NCI-H2081 treated with DMSO at 0.1 percent for 48 hours (cell line): Measurements from ENCODE around the gene ITGA2B.
"Not testable (repeated sequence)": the region's sequence is repeated elsewhere in the genome, so short reads cannot be mapped to it uniquely, and the experiment has no call there.

Experiments
- DNase-seq: peaks from one replicate; lab custom pipeline; 2025; lab: John Stamatoyannopoulos, UW

Gene ITGA2B

DNA sequence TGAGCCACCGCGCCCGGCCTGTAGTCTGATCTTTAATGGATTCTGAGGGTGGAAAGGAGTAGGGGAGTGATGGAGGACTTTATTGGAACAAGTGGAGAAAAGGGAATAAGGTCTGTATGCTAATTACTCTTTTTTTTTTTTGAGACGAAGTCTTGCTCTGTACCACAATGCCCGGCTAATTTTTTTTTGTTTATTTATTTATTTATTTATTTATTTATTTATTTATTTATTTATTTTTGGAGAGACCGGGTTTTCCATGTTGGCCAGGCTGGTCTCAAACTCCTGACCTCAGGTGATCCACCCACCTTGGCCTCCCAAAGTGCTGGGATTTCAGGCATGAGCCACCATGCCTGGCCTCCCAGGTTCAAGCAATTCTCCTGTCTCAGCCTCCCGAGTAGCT is 59.9 kb downstream of the ITGA2B start:
- DNase-seq, result not testable (repeated sequence)

DNA sequence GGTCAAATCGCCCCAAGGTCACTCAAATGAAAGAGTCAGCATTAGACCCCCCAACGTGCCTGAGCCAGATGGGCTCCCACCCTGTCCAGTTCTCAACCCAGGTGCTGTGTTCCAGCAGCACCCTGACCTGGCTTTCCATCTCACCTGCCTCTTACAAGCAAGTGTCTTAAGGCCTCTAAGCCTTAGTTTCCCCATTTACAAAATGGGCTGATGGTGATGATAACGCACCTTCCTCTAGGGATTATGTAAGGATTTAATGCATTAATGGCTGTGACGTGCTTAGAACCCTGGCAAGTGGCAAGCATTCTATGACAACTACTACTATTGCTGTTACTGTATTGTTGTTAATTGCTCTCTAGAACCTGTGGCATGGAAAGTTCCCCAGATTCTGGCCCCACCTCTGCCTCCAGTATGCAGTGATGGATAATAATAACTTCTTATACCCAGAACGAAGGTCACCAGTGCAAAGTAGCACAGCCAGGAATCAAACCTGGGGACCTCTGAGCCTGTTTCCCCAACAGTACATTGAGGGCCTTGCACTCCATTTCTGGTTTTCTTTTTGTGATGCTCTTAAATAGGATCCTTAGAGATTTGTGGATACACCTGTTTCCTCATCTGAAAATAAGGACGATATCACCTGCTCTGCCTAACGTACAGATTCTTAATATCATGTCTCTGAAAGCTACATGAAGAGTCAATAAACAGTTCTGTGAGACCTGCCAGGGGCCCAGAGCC is 61.6 kb downstream of the ITGA2B start:
- DNase-seq, result no peak

DNA sequence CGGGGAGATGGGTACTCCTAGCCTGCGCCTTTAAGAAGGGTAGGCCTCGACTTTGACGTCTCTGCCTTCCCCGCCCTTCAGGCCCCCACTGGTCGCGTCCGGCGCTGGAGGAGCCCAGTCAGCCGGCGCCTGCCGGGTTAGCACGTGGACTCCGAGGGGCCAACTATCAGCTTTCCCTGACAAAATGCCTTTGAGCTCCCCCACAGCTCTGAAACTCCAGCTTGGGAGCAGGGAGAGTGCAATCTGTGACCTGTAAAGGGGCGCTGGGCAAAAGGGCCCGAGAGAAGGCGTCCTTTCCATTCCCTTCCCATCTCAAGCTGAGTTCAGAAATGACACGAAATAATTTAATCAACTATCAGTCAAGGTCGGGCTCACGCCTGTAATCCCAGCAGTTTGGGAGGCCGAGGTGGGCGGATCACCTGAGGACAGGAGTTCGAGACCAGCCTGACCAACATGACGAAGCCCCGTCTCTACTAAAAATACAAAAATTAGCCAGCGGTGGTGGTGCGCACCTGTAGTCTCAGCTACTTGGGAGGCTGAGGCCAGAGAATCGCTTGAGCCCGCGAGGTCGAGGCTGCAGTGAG is 62.5 kb downstream of the ITGA2B start:
- DNase-seq, result peak; percentile 92

DNA sequence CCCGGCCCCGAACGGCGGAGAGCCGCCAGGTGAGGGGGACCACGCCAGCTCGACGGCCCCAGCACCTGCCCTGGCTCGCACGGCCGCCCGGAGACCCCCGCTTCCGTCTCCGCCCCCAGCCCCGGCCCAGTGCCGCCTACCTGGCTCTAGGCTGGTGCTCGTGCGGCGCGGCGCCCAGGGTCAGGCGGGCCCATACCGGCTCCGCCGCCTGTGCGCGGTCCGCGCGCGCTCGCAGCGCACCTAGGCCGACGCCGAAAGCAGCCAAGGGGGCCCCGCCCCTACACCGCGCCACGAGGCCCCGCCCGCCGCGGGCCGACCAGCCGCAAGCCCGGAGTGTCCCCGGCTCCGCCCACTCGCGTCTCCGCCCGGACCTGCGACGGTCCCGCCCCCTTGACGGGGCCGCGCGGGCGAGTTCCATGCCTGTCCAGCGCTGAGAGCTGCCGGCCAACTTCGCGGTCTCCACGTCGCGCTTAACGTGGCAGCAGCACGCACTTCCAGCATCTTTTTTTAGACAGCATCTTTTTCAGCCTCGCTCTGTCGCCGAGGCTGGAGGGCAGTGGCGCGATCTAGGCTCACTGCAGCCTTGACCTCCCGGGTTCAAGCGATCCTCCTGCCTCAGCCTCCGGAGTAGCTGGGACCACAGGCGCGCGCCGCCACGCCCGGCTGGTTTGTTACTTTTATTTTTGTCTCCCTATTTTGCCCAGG is 64.7 kb downstream of the ITGA2B start, which contains the start of gene SLC25A39:
SLC25A39 (minus strand) TSS at position 253 of the 705 bp plus-strand sequence. CDS start 1,261 bp downstream, outside the sequence.
- DNase-seq, result peak; percentile 53

DNA sequence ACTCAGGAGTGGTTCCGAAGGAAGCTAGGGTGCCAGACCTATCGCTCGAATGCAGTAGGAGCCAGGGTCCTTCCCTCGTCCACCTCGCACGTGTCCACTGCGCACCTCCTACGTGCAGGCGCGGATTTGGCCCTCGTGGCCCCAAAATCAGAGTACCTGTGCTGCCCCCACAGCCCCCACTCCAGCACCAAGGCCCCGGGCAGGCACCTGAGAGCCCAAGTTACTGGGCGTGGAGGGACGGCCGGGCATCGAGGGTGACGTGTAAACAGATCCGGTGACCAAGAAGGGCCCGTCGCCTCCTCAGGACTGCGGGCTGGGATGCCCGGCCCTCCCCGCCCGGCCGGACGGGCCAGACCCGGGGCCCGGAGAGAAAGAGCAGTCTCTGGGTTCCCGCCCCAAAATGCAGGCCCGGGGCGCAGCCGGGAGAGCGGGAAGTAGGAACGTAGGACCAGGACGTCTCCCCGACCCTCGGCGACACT is 65.3 kb downstream of the ITGA2B start:
- DNase-seq, result no peak

DNA sequence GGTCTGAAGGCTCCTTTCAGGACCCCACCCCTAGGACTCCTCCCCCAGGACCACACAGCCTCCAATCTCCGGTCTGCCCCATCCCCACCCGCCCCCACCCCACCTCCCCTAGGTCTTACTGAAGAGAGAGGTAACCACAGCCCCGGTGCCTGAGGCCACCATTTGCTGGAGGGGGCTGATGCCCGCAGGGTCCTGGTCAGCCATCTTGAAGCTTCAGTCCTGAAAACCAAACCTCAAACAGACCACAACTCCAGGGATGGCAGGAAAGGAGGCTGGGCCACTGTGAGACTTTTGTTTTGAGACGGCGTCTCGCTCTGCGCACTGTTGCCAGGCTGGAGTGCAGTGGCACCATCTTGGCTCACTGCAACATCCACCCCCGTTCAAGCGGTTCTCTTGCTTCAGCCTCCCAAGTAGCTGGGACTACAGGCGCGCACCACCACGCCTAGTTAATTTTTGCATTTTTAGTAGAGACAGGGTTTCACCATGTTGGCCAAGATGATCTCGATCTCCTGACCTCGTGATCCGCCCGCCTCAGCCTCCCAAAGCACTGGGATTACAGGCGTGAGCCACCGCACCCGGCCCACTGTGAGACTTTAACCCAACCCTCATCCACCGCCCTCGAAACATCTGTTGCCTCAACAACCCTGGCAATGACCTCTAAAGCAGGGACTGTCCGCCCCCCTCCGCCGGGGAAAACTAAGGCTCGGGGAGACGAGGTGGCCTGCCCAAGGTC is 65.9 kb downstream of the ITGA2B start:
- no peak for DNase-seq

DNA sequence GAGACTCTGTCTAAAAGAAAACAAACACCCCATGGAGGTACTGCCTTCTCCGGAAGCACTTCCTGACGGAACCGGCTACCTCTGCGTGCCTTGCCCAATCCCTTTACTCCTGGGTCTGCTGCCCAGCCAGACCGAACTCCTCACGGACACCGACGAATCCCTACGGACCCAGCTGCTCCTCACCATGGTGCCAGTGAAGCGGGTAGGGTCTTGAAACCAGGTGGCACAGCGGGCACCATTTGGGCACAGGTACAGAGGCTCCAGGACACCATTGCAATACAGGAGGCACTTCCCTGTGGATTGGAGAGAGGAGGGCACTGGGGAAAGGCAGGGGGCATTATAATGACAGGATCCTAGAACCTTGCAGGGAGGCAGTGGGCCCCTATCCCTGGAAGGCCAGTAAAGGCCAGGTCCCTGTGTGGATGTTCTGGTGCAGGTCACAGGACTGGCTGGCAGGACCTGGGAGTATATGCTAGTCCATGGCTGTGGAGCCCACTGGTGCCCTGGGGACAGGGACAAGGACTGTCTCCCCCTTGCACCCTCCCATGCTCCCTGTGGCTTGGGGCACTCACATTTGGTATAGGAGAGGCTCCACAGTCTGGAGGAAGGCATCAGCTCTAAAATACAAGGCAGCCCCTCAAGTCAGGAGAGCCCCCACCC is 67.1 kb downstream of the ITGA2B start:
- DNase-seq, result no peak
